ENCODE results near the gene PGP. TPM values are rescaled to one million over a fixed set of nuclear protein-coding genes. Genes with fewer than 3 reads are reported as not detected.

Gene PGP
- total and polyA plus RNA-seq, 10 of the 15 experiments (the other 5 are each of a cell fraction or from before 2014, with no cell fraction given), result 0.42 to 28.0 (median 12.1) TPM

- TF ChIP-seq ZBTB33 (IDR thresholded peaks at IDR 0.05) (0 out of 2 replicates have a peak, but pooled peaks have one; percentile 9), STAT3 (IDR thresholded peaks at IDR 0.05; ENCODE audit: low read depth, low read length) (no peak), POLR2A (IDR thresholded peaks at IDR 0.05; ENCODE audit: low read depth, low read length) (peak; percentile 25; the same call in 1 of the 2 replicates), SP1 (IDR thresholded peaks at IDR 0.05; ENCODE audit: low read depth, low read length) (peak; percentile 44), SKIL (IDR thresholded peaks at IDR 0.05; ENCODE audit: low read depth, poor library complexity, severe bottlenecking) (no peak)
- TF ChIP-seq, protein P1, sequence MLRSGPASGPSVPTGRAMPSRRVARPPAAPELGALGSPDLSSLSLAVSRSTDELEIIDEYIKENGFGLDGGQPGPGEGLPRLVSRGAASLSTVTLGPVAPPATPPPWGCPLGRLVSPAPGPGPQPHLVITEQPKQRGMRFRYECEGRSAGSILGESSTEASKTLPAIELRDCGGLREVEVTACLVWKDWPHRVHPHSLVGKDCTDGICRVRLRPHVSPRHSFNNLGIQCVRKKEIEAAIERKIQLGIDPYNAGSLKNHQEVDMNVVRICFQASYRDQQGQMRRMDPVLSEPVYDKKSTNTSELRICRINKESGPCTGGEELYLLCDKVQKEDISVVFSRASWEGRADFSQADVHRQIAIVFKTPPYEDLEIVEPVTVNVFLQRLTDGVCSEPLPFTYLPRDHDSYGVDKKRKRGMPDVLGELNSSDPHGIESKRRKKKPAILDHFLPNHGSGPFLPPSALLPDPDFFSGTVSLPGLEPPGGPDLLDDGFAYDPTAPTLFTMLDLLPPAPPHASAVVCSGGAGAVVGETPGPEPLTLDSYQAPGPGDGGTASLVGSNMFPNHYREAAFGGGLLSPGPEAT (IDR thresholded peaks at IDR 0.05; ENCODE audit: low read depth), result no peak
Measured at GRCh38 chr16:2178321-2179106, 36.1 kb downstream of the PGP start (continued).
